Measurements from ENCODE around the gene CCNL2. TPM values are rescaled to one million over a fixed set of nuclear protein-coding genes. Genes with fewer than 3 reads are reported as not detected.
A peak's percentile ranks its signal among the peaks of the same experiment; 100 is the strongest.

Gene CCNL2
- total and polyA plus RNA-seq, 2 experiments from 2014 or later: 150 to 199 TPM

GRCh38 chr1:1401457-1402010, 2.4 kb upstream of the CCNL2 start:
- H3K9me2 ChIP-seq (ENCODE audit: insufficient read depth): no peaks in the 10 kb centered on the region
- no peak overlapping the region for H3K9ac ChIP-seq
- whole genome bisulfite sequencing, 2 experiments (ENCODE audit: low coverage in 1 of 2, low lambda C conversion rate in 2 of 2, missing lambda C conversion rate in 2 of 2): 84 to 92% methylated on average over 6 to 7 of the region's 7 CpGs
- H3F3A ChIP-seq (ENCODE audit: insufficient read depth): peaks cover 37% of the 10 kb centered on the region
- H3K27ac ChIP-seq: 0 out of 2 replicates have a peak overlapping the region, but pooled peaks have one; percentile 29
- in situ Hi-C loops (cut with MboI): no loop called here
- H3K36me3 ChIP-seq (ENCODE audit: low read depth): peaks cover 14% of the 10 kb centered on the region; the same call in 1 of the 2 replicates
- H2AFZ ChIP-seq: no peak overlapping the region
- no peak overlapping the region for H3K4me2 ChIP-seq (ENCODE audit: unreplicated experiment)
- no peaks in the 10 kb centered on the region for H3K9me3 ChIP-seq (ENCODE audit: low read depth)
- H3K4me3 ChIP-seq: no peak overlapping the region
- no peaks in the 10 kb centered on the region for H3K27me3 ChIP-seq (replicated peaks; ENCODE audit: insufficient read depth)
- TF ChIP-seq EZH2 (IDR thresholded peaks at IDR 0.05; ENCODE audit: insufficient read depth, poor library complexity, severe bottlenecking) (no peak), EZH2phosphoT487 (IDR thresholded peaks at IDR 0.05; ENCODE audit: insufficient read depth, low read depth) (no peak)
- no peak for DNase-seq
- peaks cover 18% of the 10 kb centered on the region for H3K4me1 ChIP-seq (ENCODE audit: insufficient read depth)
- no peaks in the 10 kb centered on the region for H4K20me1 ChIP-seq (ENCODE audit: insufficient read depth)
- H3K79me2 ChIP-seq (ENCODE audit: insufficient read depth): peaks cover 97% of the 10 kb centered on the region

GRCh38 chr1:1400576-1401456, 1.7 kb upstream of the CCNL2 start:
- TF ChIP-seq EZH2phosphoT487 (IDR thresholded peaks at IDR 0.05; ENCODE audit: insufficient read depth, low read depth) (no peak), EZH2 (IDR thresholded peaks at IDR 0.05; ENCODE audit: insufficient read depth, poor library complexity, severe bottlenecking) (no peak)
- peaks cover 16% of the 10 kb centered on the region; the same call in 1 of the 2 replicates for H3K36me3 ChIP-seq (ENCODE audit: low read depth)
- H4K20me1 ChIP-seq (ENCODE audit: insufficient read depth): no peaks in the 10 kb centered on the region
- H3F3A ChIP-seq (ENCODE audit: insufficient read depth): peaks cover 37% of the 10 kb centered on the region
- H3K79me2 ChIP-seq (ENCODE audit: insufficient read depth): peaks cover 97% of the 10 kb centered on the region
- H3K4me3 ChIP-seq: peak overlapping the region; percentile 80
- no peak overlapping the region for H2AFZ ChIP-seq
- in situ Hi-C loops (cut with MboI): no loop called here
- H3K27me3 ChIP-seq (replicated peaks; ENCODE audit: insufficient read depth): no peaks in the 10 kb centered on the region
- no peak for DNase-seq
- H3K9ac ChIP-seq: peak overlapping the region; percentile 95
- peak overlapping the region; percentile 78 for H3K4me2 ChIP-seq (ENCODE audit: unreplicated experiment)
- peaks cover 15% of the 10 kb centered on the region for H3K4me1 ChIP-seq (ENCODE audit: insufficient read depth)
- peak overlapping the region; percentile 58 for H3K27ac ChIP-seq
- no peaks in the 10 kb centered on the region for H3K9me3 ChIP-seq (ENCODE audit: low read depth)
- no peaks in the 10 kb centered on the region for H3K9me2 ChIP-seq (ENCODE audit: insufficient read depth)
- 77 to 84% methylated on average over 22 of the region's 22 CpGs for WGBS, 2 experiments (ENCODE audit: low coverage in 1 of 2, low lambda C conversion rate in 2 of 2, missing lambda C conversion rate in 2 of 2)

- Histone ChIP-seq H3K36me3 (ENCODE audit: low read depth) (peaks cover 22% of the 10 kb centered on the region; the same call in 1 of the 2 replicates), H3K9me2 (ENCODE audit: insufficient read depth) (no peaks in the 10 kb centered on the region), H3K4me2 (ENCODE audit: unreplicated experiment) (peak overlapping the region; percentile 78), H3K9me3 (ENCODE audit: low read depth) (no peaks in the 10 kb centered on the region), H4K20me1 (ENCODE audit: insufficient read depth) (no peaks in the 10 kb centered on the region), H3F3A (ENCODE audit: insufficient read depth) (peaks cover 33% of the 10 kb centered on the region), H3K4me3 (peak overlapping the region; percentile 80), H3K27me3 (replicated peaks; ENCODE audit: insufficient read depth) (no peaks in the 10 kb centered on the region), H3K79me2 (ENCODE audit: insufficient read depth) (peaks cover 97% of the 10 kb centered on the region), H3K4me1 (ENCODE audit: insufficient read depth) (peaks cover 11% of the 10 kb centered on the region), H3K9ac (peak overlapping the region; percentile 95), H3K27ac (peak overlapping the region; percentile 58), H2AFZ (peak overlapping the region; percentile 33)
- WGBS, 2 experiments (ENCODE audit: low coverage in 1 of 2, low lambda C conversion rate in 2 of 2, missing lambda C conversion rate in 2 of 2): 6 to 8% methylated on average over 33 to 34 of the region's 34 CpGs
- peak; percentile 60 for DNase-seq
- in situ Hi-C loops (cut with MboI): no loop called here
- TF ChIP-seq EZH2 (IDR thresholded peaks at IDR 0.05; ENCODE audit: insufficient read depth, poor library complexity, severe bottlenecking) (no peak), EZH2phosphoT487 (IDR thresholded peaks at IDR 0.05; ENCODE audit: insufficient read depth, low read depth) (no peak)
These were observed 889 bp upstream of the CCNL2 start for GRCh38 chr1:1399872-1400575.

GRCh38 chr1:1398677-1399186, 403 bp downstream of the CCNL2 start:
- 1 to 2% methylated on average over 37 to 47 of the region's 54 CpGs for WGBS, 2 experiments (ENCODE audit: low coverage in 1 of 2, low lambda C conversion rate in 2 of 2, missing lambda C conversion rate in 2 of 2)
- peaks cover 26% of the 10 kb centered on the region; the same call in 1 of the 2 replicates for H3K36me3 ChIP-seq (ENCODE audit: low read depth)
- peaks cover 11% of the 10 kb centered on the region for H3K4me1 ChIP-seq (ENCODE audit: insufficient read depth)
- no peaks in the 10 kb centered on the region for H3K9me3 ChIP-seq (ENCODE audit: low read depth)
- TF ChIP-seq EZH2phosphoT487 (IDR thresholded peaks at IDR 0.05; ENCODE audit: insufficient read depth, low read depth) (no peak), EZH2 (IDR thresholded peaks at IDR 0.05; ENCODE audit: insufficient read depth, poor library complexity, severe bottlenecking) (no peak)
- peak; percentile 49 for DNase-seq
- peak overlapping the region; percentile 63 for H2AFZ ChIP-seq
- in situ Hi-C loops (cut with MboI): no loop called here
- peak overlapping the region; percentile 75 for H3K27ac ChIP-seq
- H3K9ac ChIP-seq: peak overlapping the region; percentile 95
- H3F3A ChIP-seq (ENCODE audit: insufficient read depth): peaks cover 31% of the 10 kb centered on the region
- peak overlapping the region; percentile 94 for H3K4me2 ChIP-seq (ENCODE audit: unreplicated experiment)
- peak overlapping the region; percentile 80 for H3K4me3 ChIP-seq
- H3K79me2 ChIP-seq (ENCODE audit: insufficient read depth): peaks cover 97% of the 10 kb centered on the region
- no peaks in the 10 kb centered on the region for H3K27me3 ChIP-seq (replicated peaks; ENCODE audit: insufficient read depth)
- H3K9me2 ChIP-seq (ENCODE audit: insufficient read depth): no peaks in the 10 kb centered on the region
- H4K20me1 ChIP-seq (ENCODE audit: insufficient read depth): no peaks in the 10 kb centered on the region
